ENCODE data around the gene RABGAP1.

Gene RABGAP1

GRCh38 chr9:122944960-122945888 is 4.4 kb downstream of the RABGAP1 start:
- DNase-seq: no peak

DNA sequence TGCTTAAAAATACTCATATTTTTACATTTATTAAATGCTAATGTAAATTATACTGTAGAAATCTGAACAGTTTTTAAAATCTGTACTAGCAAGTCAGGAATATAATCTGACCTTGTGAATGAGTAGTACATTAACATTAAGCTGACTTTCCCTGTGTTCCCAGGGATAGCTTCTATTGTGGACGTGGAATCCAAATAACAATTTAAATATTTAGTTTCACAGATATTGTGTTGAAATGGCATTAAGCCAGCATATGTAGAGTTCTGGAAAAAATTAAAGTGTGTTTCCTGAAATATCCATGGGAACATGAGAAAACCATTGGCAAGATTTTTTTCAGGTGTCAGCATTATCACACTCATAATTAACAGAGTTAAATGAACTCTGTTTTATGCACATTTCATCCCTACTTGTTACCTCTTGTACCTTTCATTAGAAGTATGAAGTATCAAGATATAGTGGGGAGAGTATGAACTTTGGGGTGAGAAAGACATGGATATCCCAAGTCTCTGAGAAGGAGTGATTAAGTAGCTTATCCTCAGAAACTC is 5.7 kb downstream of the RABGAP1 start:
- DNase-seq: no peak

DNA sequence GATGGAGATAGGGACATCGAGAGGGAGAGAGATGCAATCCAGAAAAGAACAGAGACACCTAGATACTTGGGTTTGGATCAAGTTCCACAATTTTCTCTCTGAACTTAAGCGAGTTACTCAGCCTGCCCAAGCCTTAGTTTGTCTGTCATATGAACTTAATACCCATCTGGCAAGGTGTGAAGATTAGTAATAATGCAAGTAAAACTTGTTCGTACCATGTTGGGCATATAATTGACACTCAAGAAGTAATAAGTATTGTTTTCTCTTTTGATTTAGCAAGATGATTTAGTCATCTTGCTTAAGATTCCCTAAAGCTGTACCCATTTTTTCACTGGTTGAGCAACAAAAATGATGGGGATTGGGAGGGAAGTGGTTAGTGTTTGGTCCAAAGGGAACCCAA is 7.5 kb downstream of the RABGAP1 start:
- DNase-seq: no peak

GRCh38 chr9:122949696-122950095 is 8.9 kb downstream of the RABGAP1 start:
- DNase-seq: no peak

DNA sequence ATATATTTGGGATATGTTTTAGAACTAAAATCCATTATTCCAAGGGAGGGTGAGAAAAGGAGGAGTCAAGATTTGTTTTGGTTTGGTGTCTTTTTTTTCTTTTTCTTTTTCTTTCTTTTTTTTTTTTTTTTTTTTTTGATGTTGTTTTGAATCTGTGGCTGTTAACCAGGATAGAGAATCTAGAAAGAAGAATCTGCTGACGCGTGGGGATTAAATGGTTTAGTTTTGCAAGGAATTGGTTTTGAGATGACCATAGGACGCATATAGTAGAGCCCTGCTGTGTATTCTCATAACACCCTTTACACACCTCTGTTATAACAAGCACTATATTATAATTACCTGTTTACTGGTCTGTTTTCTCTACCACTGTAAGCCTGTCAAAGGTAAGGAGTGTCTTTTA is 9.4 kb downstream of the RABGAP1 start:
- no peak for DNase-seq

DNA sequence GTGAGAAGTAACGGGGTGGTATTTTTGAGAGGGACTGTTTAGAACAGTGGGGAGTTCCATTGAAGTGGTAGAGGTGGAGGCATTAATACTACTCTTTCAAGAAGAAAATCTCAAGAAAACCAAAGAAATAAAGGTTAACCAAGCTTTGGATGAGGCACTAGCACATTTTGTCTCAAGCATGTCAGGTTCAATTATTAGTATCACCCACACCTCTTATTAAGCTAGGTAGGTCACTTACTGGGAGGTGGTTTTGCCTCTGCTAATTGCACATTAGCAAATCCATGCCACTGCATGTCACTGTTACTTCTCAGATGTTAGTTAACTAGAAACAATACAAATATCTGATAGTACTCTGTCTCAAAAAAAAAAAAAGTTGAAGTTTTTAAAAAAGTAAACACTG is 10.2 kb downstream of the RABGAP1 start:
- no peak for DNase-seq

- DNase-seq: no peak
Observed at GRCh38 chr9:122954253-122954691, 13.5 kb downstream of the RABGAP1 start.

DNA sequence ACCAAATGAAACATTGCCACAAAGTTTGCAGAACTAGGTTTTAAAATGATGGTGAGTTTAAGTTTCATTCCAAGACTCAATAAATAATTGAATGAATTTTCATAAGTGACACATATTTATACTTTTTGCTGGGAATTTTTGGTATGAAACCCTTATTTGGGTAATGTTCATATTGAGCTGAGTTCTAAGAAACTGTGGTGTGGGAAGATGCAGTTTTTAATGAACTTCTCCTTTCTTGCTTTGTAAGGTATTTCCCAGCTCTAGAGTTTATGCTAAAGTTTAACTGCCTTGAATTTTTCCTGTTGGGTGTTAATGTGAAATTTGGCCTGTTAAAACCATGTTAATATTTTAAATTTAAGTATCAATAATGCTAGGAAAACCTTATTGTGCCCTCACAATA is 15.1 kb downstream of the RABGAP1 start:
- DNase-seq: no peak

GRCh38 chr9:122961139-122961538 is 20.3 kb downstream of the RABGAP1 start:
- no peak for DNase-seq

- no peak for DNase-seq
Observed at GRCh38 chr9:122975196-122975595, 34.4 kb downstream of the RABGAP1 start.

- no peak for DNase-seq
Observed at GRCh38 chr9:122978601-122979000, 37.8 kb downstream of the RABGAP1 start.

GRCh38 chr9:122986010-122986409 is 45.2 kb downstream of the RABGAP1 start:
- no peak for DNase-seq

GRCh38 chr9:122988141-122988540 is 47.3 kb downstream of the RABGAP1 start:
- no peak for DNase-seq

DNA sequence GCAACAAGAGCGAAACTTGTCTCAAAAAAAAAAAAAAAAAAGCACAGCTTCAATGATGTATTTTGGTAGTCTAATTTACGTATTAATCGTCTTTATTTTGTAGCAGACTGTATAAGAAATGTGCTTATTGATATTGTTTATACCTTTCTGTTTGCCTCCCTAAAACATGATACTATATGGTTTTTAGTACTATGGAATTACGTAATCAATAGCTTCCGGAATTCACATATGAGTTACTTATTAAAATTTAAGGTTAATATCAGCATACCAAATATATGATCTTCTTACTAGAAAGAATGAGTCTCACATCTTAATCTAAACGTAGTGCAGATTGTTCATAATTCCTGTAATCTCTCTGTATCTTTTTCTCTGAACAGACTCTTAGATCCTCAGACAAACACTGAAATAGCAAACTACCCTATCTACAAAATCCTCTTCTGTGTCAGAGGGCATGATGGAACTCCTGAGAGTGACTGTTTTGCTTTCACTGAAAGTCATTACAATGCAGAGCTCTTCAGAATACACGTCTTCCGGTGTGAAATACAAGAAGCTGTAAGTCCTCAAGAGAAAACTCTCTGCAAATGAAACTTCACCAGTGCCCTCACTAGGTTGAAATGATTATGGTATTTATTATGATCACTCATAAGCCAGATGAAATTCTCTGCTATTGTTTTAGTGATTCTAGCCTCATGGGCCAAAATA is 48.3 kb downstream of the RABGAP1 start:
- no peak for DNase-seq

DNA sequence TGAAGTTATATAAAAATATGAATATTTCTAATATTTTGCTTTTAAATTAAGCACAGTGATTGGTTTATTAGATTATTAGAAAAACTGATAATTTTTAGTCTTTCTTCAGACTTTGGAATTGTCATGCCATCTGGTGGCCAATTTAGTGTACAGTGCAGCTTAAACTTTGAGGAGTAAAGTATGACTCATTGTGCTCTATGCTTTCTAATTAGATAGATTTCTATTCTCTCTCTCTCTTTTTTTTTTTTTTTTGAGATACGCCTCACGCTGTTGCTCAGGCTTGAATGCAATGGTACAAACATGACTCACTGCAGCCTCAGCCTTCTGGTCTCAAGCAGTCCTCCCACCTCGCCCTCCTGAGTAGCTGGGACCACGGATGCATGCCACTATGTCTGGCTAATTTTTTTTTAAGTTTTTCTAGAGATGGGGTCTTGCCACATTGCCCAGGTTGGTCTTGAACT is 50.6 kb downstream of the RABGAP1 start:
- peak; percentile 31 for DNase-seq

- DNase-seq: no peak
Observed at GRCh38 chr9:122996586-122996985, 55.8 kb downstream of the RABGAP1 start.

- no peak for DNase-seq
Observed at GRCh38 chr9:122998448-122998847, 57.6 kb downstream of the RABGAP1 start.

DNA sequence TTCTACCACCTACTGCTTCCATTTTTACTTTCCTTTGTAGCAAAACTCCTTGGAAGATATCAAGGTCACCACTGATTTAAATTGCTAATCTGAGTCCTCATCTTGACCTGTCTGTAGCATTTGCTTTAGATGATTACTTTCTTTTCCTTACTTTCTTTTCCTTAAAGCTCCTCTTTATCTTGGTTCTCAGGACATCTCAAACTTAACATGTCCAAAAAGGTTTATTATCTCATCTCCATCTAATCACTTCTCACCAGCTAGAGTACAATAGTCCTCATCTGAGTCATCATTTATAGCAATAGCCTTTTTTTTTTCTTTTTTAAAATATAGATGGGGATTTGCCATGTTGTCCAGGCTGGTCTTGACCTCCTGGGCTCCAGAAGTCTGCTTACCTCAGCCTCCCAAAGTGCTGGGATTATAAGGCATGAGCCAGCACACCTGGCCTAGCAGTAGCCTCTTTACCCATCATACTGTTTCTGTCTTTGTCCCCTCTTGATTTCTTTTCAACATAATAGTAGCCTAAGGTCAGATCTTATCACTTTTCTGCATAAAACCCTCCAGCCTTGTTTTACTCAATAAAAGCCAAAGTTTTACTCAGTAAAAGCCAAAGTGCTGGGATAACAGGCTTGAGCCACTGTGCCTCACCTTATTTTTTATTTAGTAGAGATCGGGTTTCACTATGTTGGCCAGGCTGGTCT is 59.7 kb downstream of the RABGAP1 start:
- DNase-seq: no peak

DNA sequence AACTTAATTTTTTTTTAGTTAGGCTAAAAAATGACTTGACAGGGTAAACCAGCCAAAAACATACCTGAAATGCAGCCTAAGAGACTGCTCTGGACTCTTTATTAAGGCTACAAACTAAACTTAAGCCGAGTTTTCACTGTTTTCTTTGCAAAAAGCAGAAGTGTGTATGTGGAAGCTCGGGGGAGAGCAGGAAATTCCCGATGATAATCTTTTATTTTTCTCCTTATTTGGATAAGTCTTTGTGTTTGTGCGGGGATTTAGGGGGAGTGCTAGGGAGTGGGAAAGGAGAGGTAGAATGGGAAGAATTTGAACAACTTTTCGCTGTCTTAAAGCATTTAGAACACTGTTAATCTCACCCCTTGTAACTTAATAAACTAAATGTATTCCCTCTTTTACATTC is 61.9 kb downstream of the RABGAP1 start:
- DNase-seq: no peak

DNA sequence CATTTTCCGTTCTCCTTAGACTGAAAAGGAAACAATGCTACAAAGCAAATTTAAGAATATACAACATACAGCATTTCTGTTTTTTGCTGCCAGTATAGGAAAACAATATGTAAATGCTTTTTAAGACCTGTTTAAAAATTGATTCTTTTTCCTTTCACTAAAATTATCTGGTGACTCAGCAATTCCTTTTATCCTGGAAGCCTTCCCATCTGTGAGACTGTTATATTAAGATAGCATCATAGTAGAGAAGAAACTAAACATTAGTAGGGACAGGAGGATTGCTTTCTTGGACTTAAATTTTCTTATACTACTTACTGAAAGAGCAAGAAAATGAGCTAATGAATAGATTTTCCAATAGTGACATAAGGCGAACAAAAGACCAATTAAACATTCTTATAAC is 62.6 kb downstream of the RABGAP1 start:
- DNase-seq: no peak

DNA sequence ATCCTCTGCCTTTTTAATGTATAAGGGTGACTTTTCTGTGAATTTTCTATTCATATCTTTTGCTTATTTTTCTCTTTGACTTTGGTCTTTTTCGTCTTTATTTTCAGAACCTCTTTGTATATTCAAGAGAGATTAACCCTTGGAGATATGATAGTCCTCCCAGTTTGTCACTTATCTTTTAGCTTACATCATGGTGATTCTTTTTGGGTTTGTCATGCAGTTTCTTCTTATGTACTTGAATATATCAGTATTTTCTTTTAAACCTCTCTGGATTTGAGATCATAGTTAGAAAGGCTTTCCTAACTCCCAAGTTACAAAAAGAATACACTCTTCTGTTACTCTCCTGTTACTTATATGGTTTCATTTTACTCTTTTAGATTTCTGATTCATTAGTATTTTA is 65.1 kb downstream of the RABGAP1 start:
- no peak for DNase-seq

DNA sequence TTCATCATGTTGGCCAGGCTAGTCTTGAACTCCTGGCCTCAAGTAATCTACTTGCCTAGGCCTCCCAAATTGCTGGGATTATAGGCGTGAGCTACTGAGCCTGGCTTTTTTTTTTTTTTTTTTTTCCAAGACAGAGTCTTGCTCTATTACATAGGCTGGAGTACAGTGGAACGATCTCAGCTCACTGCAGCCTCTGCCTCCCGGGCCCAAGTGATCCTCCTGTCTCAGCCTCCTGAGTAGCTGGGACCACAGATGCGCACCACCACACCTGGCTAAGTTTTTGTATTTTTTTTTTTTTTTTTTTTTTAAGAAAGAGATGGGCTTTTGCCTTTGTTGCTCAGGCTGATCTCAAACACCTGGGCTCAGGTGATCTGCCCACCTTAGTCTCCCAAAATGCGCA is 66.4 kb downstream of the RABGAP1 start:
- no peak for DNase-seq

DNA sequence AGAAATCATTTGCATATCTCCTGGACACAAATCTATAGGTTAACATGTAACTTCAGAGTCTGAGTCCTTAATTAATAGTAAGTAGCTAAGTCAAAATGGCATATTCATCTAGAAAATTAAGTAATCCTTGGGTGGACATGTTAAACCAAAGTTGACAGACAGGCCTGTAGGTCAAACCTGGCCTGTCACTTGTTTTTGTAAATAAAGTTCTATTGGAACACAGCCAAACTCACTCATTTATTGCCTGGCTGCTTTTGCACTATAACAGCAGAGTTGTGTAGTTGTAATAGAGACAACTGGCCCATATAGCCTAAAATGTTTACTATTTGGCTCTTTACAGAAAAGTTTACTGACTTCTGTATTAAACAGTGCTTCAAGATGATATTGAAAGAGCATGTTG is 68.1 kb downstream of the RABGAP1 start:
- no peak for DNase-seq
